ENCODE data around the gene CSMD2. TPM values are rescaled to one million over a fixed set of nuclear protein-coding genes. Genes with fewer than 3 reads are reported as not detected.

The CSMD2 gene
- 0.88 and 1.6 TPM in 2 replicates for total RNA-seq

GRCh38 chr1:34164771-34165391, at the start of gene CSMD2:
TSS of gene CSMD2 (minus strand) at chr1:34165230. CDS start at chr1:34165097, 133 bp downstream.

GRCh38 chr1:34176830-34177603, 12.0 kb upstream of the CSMD2 start, which contains the start of gene C1orf94:
TSS of gene C1orf94 (plus strand) at chr1:34176907. CDS start at chr1:34177790, 883 bp downstream.

GRCh38 chr1:33863779-33864178, 301.3 kb downstream of the CSMD2 start, which contains the start of gene HMGB4:
TSS of gene HMGB4 (plus strand) at chr1:33864079. CDS start at chr1:33864192, 113 bp downstream.

GRCh38 chr1:33472269-33472980, 692.6 kb downstream of the CSMD2 start, which contains the start of gene ZSCAN20:
TSS of gene ZSCAN20 (plus strand) at chr1:33472645. CDS start at chr1:33479289, 6,644 bp downstream.

Small RNA genes within 50 kb of the gene (small RNA-seq; reads per million reads assigned to genes)
- 0.39 reads per million, percentile 10 among the genes with 10 or more reads in this experiment for gene RNA5SP42 (ENCODE audit: low replicate concordance)

Other genes starting within 250 kb of the CSMD2 start
- gene C1orf94, start 11.7 kb upstream of the CSMD2 start, total RNA-seq: not detected in 2 replicates